Nephron (organoid): ENCODE data around the gene JADE3.

Experiments used
- H3K27ac Mint-ChIP-seq, 3 experiments: 2 replicates each; pipeline ENCODE4 v1.8.0; 2020; ENCODE audit warnings: mixed read lengths in 3 of 3, mild to moderate bottlenecking in 2 of 3, moderate library complexity in 1 of 3
- H3K27me3 Mint-ChIP-seq: 2 replicates; pipeline ENCODE4 v1.8.0; 2021; ENCODE audit warnings: low read depth, mild to moderate bottlenecking, moderate library complexity, mixed read lengths
- H3K36me3 Mint-ChIP-seq: 2 replicates; pipeline ENCODE4 v1.8.0; 2020; ENCODE audit warnings: low read depth, mixed read lengths
- H3K4me1 Mint-ChIP-seq: 2 replicates; pipeline ENCODE4 v1.8.0; 2020; ENCODE audit warnings: mixed read lengths
- H3K4me3 Mint-ChIP-seq, 3 experiments: 2 replicates each; pipeline ENCODE4 v1.8.0; 2020; ENCODE audit warnings: mild to moderate bottlenecking in 3 of 3, mixed read lengths in 3 of 3, moderate library complexity in 2 of 3
- H3K9me3 Mint-ChIP-seq: 2 replicates; pipeline ENCODE4 v1.8.0; 2020; ENCODE audit warnings: mixed read lengths
- TF ChIP-seq, protein P1 (sequence below), 3 experiments: fragments of 200-600 bp; sonication (generic); IDR thresholded peaks; one replicate each; pipeline ENCODE4 v1.5.0; 2021; ENCODE audit warnings: antibody characterized with exemption in 3 of 3; ENCODE audit not compliant: unreplicated experiment in 3 of 3

JADE3 gene

DNA sequence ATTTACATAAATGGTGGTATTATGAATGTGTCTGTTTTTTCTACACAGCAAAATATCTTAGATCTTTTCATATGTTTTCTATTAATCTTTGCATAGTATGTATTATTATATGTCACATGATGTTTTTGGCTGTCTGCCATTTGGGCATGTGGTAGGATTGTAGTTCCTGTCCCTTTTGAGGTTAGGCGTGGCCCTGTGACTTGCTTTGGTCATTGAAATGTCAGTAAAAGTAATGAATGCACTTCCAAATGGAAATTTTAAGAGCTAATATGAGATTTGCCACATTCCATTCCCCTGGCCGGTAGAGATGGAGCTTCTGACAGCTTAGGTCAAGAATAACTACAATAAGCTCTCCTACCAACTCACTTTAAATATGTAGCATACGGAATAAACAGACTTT, 45.1 kb downstream of the JADE3 start:
- Mint-ChIP-seq H3K27me3 (no peaks in the 10 kb centered on the region), H3K9me3 (no peaks in the 10 kb centered on the region), H3K36me3 (no peaks in the 10 kb centered on the region), H3K4me3 (no peak overlapping the region), H3K27ac (no peak overlapping the region), H3K4me1 (peaks cover 15% of the 10 kb centered on the region)
- TF ChIP-seq, protein P1, sequence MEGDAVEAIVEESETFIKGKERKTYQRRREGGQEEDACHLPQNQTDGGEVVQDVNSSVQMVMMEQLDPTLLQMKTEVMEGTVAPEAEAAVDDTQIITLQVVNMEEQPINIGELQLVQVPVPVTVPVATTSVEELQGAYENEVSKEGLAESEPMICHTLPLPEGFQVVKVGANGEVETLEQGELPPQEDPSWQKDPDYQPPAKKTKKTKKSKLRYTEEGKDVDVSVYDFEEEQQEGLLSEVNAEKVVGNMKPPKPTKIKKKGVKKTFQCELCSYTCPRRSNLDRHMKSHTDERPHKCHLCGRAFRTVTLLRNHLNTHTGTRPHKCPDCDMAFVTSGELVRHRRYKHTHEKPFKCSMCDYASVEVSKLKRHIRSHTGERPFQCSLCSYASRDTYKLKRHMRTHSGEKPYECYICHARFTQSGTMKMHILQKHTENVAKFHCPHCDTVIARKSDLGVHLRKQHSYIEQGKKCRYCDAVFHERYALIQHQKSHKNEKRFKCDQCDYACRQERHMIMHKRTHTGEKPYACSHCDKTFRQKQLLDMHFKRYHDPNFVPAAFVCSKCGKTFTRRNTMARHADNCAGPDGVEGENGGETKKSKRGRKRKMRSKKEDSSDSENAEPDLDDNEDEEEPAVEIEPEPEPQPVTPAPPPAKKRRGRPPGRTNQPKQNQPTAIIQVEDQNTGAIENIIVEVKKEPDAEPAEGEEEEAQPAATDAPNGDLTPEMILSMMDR (IDR thresholded peaks at IDR 0.05; ENCODE audit: unreplicated experiment in 3 of 3) = no peak

- Mint-ChIP-seq H3K36me3 (no peaks in the 10 kb centered on the region), H3K4me3 (no peak overlapping the region)
- TF ChIP-seq, protein P1 (IDR thresholded peaks at IDR 0.05; ENCODE audit: unreplicated experiment in 3 of 3) = no peak
Measured at GRCh38 chrX:46959101-46959500, 46.9 kb downstream of the JADE3 start.

DNA sequence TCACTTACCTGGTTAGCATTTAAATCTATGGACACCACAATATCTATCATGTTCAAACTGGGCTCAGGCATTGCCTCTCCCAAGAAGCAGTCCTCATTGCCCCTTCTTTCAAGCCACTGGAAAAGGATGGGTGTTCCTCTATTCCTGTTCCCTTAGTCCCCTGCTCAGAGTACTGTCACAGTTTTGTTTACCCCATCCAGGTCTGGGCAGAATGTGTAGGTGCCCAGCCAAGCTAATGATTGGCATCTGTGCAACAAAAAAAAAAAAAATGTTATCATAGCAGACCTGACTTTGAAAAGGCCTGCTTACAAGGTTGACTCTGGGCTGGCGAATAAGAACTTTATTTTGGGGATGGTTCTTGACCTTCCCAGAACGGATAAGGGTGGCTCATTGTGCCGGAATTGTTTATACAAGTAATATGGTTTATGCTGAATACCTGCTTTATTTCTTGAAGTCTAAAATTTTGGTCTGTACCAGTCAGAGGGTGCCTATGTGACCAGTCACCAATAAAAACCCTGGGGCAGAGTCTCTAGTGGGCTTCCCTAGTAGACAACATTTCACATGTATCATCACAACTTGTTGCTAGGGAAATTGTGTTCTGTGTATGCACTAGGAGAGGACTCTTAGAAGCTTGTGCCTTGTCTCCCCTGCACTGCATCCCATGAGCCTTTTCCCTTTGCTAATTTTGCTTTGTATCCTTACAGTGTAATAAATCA, 47.9 kb downstream of the JADE3 start:
- Mint-ChIP-seq H3K36me3 (no peaks in the 10 kb centered on the region), H3K4me3 (no peak overlapping the region), H3K9me3 (no peaks in the 10 kb centered on the region), H3K4me1 (peaks cover under 1% of the 10 kb centered on the region), H3K27me3 (no peaks in the 10 kb centered on the region), H3K27ac (no peak overlapping the region)
- TF ChIP-seq, protein P1 (IDR thresholded peaks at IDR 0.05; ENCODE audit: unreplicated experiment in 3 of 3) = no peak

More at GRCh38 chrX:46959101-46959500, 46.9 kb downstream of the JADE3 start:
- Mint-ChIP-seq H3K27ac (no peak overlapping the region), H3K27me3 (no peaks in the 10 kb centered on the region), H3K4me1 (peaks cover 5% of the 10 kb centered on the region), H3K9me3 (no peaks in the 10 kb centered on the region)

GRCh38 chrX:46961097-46961496, 48.9 kb downstream of the JADE3 start:
- Mint-ChIP-seq H3K9me3 (no peaks in the 10 kb centered on the region), H3K4me1 (peaks cover 4% of the 10 kb centered on the region), H3K36me3 (no peaks in the 10 kb centered on the region), H3K27ac (peak overlapping the region in 1 of 3 experiments; percentile 2), H3K27me3 (no peaks in the 10 kb centered on the region), H3K4me3 (no peak overlapping the region)
- TF ChIP-seq, protein P1 (IDR thresholded peaks at IDR 0.05; ENCODE audit: unreplicated experiment in 3 of 3) = no peak

DNA sequence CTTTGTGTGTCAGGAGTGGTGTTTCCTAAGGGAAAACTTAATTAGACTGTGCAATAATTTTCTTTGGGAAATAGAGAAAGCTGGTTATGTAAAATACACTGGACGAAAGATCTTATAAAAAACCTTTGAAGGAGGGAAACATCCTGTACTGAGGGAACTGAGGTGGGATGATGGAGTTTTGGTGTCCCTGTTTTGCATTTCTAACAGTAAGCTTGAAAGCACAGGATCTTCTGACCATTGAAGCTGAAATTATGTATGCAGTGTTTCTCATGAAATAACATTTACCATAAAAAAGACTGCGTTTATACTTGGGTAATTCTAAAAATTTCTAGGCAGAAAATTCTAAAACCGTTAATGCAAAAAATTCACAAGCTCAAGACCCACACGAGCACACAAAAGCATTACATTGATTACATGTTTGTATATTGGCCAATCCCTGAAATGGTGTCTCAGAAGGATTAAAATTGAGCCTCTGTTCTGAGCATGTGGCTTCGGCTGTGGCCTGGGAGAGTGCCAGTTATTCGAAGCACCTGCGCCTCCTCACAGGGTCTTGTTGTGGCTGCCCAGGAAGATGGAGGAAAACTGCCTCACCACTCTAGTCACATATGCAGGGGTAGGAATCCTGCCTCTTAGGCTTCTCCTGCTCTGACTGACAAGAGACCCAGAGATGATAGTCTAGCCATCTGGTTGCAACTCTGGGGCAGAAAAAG, 49.5 kb downstream of the JADE3 start:
- TF ChIP-seq, protein P1 (IDR thresholded peaks at IDR 0.05; ENCODE audit: unreplicated experiment in 3 of 3) = no peak
- Mint-ChIP-seq H3K27me3 (no peaks in the 10 kb centered on the region), H3K27ac (peak overlapping the region in 1 of 3 experiments; percentile 2)

More for the DNA sequence above, 49.5 kb downstream of the JADE3 start:
- H3K9me3 Mint-ChIP-seq = no peaks in the 10 kb centered on the region
- no peak overlapping the region for H3K4me3 Mint-ChIP-seq
- H3K4me1 Mint-ChIP-seq = peaks cover 4% of the 10 kb centered on the region
- H3K36me3 Mint-ChIP-seq = no peaks in the 10 kb centered on the region
